ENCODE measurements around the gene IGFBP4.

IGFBP4 gene

DNA sequence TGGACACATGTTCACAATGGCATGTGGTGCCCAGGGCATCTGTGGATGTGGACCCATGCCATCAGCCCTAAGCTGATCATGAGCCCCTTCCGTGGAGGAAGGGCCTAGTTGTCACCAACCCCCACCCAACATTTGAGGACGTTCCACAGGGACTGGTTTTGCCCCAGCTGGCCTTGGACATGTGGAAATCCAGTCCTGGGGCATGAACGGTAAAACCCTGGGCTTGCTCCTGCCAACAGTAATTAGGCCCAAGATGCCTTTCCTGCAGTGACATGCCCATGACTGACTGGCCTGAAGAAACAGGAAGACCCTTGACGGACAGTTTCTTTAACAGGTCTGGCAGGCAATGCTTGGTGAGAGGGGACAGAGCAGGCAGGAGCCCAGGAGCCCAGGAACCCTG lies 50.4 kb downstream of the IGFBP4 start:
- DNase-seq = no peak

DNA sequence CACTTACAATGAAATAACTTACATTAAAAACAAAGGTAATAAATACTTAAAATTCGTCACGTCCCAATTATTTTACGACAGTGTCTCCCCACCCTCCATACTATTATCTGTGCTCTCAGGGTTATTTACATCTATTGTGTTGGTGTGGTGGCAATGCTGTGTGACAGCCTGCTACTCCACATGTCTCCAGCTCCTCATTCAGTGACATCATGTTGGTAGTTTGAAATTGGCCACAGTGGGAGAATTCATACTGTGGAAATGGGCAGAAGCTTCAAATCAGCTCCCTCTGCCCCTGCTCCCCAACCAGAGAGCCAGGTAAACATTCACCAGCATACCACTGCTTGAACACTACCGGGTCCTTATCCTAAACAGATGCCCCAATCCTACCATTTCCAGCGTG lies 51.9 kb downstream of the IGFBP4 start:
- DNase-seq = no peak

DNA sequence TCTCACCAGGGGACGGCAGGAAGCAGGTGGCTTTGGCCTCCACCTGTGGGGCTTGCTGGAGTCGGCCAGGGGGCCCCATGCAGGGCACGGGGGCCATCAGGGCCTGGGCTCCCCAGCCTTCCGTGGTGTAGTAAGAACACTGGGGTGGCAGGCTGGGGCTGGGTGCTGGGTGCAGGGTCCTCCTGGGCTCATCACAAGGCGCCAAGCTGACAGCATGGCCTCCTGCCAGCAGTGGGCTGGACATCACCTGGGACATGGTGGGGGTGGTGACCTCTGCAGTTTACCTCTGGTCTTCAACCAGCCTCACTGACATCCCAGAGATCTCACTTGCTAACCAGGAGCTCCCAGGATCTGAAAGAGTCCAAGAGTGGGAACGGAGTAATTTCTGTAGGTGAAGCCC lies 52.9 kb downstream of the IGFBP4 start:
- no peak for DNase-seq

DNA sequence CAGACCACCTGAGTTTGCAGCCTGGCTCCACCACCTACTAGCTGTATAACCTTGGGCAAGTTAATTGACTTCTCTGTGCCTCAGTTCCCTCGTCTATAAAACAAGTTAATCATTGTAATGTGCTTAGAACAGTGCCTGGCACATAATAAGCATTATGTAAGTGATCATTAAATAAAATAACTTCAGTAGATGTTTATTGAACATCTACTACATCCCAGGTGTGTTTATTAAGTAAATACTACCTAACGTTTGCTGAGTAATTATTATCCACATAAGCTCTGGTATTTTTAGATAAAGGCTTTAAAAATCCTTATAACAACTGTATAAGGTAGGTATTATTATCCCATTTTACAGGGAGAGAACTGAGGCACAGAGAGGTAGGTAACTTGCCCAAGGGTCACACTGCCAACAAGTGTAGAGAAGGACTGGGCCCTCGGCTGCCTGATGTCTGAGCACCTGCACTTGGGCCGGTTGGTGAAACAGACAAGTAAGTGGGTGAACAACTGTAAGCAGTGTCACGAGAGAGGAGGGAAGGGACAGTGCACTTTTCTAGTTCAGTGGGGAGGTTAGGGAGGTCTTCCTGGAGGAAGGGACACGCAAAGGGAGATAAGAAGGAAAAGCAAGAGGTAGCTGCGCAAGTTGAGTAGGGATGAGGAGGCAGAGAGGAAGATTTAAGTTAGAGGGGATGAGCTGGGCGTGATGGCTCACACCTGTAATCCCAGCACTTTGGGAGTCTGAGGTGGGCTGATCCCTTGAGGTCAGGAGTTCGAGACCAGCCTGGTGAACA lies 53.6 kb downstream of the IGFBP4 start:
- no peak for DNase-seq

DNA sequence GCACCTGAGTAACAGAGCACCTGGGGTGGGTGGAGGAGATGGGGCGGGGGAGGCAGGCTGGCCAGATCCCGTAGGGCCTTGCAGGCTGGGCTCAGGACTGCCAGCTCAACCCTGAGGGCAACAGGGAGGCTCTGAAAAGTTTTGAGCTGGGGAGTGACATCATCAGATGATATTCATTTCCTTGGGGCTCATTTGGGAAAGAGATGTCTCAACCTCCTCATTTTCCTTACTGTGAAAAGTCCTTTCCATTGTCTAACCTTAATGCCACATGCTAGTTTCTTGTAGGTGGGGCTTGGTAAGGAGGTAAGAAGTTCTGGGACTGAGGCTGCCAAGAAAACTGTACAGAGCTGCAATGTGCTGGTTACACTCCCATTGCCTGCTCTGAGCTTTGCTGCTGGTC lies 54.4 kb downstream of the IGFBP4 start:
- DNase-seq = no peak

DNA sequence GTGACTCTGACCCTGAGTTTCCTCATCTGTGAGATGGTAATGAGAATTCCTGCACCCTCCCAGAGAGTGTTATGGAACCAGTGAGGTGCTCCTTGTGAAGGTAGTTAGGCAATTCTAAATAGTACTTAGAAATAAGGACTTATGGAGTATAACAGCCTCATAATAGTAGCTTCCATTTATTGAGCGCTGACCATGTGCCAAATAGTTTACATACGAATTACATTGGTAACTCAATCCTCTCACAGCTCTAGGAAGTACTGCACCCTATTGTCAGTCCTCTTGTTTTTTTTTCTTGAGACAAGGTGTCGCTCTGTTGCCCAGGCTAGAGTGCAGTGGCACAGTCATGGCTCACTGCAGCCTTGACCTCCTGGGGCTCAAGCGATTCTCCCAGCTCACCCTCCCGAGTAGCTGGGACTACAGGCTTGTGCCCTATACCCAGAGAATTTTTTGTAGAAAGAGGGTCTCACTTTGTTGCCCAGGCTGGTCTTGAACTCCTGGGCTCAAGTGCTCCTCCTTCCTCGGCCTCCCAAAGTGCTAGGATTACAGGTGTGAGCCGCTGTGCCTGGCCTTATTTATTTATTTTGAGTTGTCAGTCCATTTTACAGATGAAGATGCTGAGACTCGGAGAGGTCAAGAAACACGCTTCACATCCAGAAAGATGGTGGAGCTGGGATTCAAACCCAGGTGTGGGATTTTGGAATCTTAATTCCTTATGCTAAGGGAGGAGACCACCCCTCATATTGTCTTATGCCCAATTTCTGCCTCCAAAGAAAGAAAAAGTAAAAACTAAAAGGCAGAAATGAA lies 55.2 kb downstream of the IGFBP4 start:
- no peak for DNase-seq

DNA sequence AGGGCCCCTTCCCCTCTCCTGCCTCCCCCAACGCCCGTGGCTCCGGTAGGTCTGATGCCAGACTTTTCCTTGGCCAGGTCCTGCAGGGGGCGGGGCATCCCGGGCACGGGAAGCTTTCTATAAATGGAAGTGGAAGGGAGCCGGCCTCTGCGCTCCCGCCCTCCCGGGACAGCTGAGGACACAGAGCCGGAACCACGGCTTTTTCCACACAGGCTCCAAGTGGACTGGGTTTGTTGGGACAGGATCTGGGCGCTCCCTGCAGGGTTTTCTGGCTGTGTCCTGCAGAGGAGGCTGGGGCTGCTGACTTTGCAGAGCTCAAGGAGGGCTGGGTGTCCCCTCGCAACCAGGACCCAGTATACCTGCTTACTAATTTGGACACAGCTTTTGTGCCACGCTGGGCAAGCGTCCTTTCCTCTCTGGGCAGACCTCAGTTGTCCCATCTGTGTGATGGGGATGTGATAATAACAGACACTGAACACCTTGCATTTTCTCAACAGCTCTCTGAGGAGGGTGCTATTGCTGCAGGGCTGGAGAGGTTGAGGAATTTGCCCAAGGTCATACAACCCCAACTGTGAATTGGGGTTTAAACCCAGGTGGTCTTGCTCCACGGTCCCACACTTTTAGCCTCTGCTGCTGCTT lies 56.4 kb downstream of the IGFBP4 start:
- no peak for DNase-seq

DNA sequence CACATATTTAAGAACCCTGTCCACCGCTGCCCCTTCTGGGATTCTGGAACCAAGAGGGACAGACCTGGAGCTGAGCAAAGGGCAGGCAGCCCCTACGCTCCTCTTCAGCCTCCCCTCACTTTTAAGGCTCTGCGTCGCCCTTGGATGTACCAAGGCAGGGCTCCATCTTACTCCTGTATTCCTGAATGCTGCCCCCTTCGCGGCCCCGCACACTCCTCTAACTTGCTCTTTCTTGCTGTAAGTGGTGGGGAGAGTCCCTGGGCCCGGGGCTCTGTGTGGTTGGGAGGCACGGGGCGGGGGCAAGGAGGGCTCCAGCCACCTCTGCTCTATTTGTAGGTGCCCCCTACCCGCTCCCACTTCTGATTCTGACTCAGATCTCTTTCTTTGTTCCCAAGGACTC lies 56.9 kb downstream of the IGFBP4 start:
- no peak for DNase-seq

DNA sequence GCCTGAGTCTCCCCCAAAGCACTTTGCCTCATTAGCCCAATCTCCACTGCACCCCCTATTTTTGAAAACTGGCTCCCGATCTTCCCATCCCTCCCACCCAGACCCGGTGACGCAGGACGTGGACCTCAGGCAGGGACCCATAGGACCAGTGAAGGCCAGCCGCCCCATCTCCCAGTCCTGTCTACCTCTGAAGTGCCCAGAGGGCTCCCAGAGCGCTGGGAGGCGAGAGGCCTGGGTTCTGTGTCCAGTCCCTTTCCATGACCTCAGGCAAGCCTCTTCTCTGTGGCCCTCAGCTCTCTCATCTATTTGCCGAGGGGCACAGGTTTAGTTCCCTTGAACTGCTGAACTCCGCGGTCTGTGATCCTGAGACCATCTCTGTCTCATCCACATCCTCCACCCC lies 57.5 kb downstream of the IGFBP4 start:
- no peak for DNase-seq

DNA sequence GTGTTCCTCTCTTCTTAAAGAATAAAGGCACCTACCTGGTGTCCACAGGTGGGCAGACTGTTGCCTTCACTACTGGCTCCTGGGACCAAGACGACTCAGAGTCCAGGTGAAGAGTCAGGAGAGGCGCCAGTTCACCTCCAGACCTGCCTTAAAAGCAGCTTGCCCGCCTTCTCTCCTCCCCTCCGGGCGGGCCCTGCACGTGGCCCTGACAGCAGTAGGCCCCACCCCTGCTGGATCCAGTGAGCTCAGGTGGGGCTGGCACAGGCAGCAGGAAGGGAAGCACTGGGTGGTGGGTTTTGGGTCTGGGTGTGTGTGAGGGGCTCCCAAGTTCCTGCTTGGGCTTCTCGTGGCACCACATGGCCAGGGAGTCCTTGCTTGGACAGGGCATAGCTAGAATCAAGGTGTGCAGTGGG lies 58.3 kb downstream of the IGFBP4 start, which contains the start of gene TNS4:
Gene TNS4 (minus strand): TSS at position 125 of the 413 bp plus-strand sequence. CDS start 5,198 bp downstream, outside the sequence.
- DNase-seq = no peak

DNA sequence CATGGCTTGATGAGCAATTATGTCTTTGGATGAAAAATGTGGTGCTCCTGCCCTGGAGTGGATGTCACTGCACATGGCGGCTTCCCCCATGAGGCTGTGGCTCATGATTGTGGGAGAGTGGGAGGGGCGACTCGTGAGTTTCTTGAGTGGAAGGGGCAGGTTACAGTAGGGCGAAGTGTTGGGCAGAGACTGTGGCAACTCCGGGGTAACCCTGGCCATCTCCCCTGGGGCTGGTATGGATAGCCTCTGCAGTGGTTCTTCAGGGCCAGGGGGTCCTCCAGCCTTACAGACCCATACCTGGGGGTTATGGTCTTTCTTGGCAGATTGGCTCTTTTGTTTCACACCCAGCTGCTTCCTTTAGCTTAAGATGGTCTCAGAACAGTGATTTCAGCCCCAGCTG lies 59.5 kb downstream of the IGFBP4 start:
- no peak for DNase-seq

DNA sequence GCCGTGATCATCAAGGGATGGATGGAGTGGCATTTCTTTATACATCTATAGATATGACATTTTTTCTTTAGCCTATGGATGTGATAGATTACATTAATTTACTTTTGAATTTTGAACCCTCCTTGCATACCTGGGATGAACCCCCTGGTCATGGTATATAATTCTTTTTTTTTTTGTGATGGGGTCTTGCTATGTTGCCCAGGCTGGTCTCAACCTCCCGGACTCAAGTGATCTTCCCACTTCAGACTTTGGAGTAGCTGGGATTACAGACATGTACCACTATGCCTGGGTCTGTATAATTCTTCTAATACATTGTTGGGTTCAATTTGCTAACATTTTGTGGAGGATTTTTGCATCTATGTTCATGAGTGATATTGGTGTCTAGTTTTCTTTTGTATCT lies 59.9 kb downstream of the IGFBP4 start:
- no peak for DNase-seq

DNA sequence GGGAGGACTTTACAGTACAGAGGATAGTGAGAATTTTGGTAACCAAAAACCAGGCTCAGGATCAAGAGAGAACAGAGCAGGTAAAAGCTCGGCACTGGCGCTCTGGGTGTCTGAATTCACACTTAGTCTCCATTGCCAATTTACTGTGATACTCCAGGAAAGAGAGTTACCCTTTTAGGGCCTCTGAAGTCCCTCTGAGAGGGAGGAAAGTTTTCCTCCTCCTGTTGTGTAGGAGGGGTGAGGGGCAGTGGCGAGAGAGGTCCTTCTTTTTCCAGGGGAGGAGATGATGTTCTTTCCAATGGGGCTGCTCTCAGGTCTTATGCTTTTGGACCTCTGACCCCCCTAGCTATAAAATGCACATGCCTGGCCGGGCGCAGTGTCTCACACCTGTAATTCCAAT lies 63.5 kb downstream of the IGFBP4 start:
- DNase-seq = no peak

All from activated CD4-positive, alpha-beta T cell treated with anti-CD3 and anti-CD28 coated beads for 4 hours (primary cell).